ENCODE measurements around the gene TMEM132C. TPM values are rescaled to one million over a fixed set of nuclear protein-coding genes. Genes with fewer than 3 reads are reported as not detected.

TMEM132C gene
- total and polyA plus RNA-seq, 2 donors (not counting 3 experiments of a cell fraction or from before 2014, with no cell fraction given), result not detected

GRCh38 chr12:128570191-128571065 is 303.5 kb downstream of the TMEM132C start:
- no peaks in the 10 kb centered on the region for H4K20me1 ChIP-seq (replicated peaks; ENCODE audit: control insufficient read depth, extremely low read depth, insufficient read depth, low read length)
- dilution Hi-C loops (cut with MboI; ENCODE audit: extremely low pct_ligation_motif_present, low sequenced_read_pairs) (no loop called here), intact Hi-C loops (cut with micrococcal nuclease) (no loop called here)
- no peaks in the 10 kb centered on the region for H3K79me2 ChIP-seq (ENCODE audit: control insufficient read depth, insufficient read depth, low read length)
- peaks cover 3% of the 10 kb centered on the region for H3K9me3 ChIP-seq (replicated peaks; ENCODE audit: control insufficient read depth, insufficient read depth, low read length)
- no peaks in the 10 kb centered on the region for H3K4me1 ChIP-seq (ENCODE audit: control insufficient read depth, extremely low read depth, insufficient read depth, low read length)
- no peaks in the 10 kb centered on the region for H3K36me3 ChIP-seq (ENCODE audit: control insufficient read depth in 2 of 2, extremely low read depth in 1 of 2, insufficient read depth in 2 of 2, low read length in 2 of 2)
- ChIA-PET POLR2A (no interaction called here), CTCF (no interaction called here)
- BruUV-seq (replicated peaks), result no TSS peak
- H3K27ac ChIP-seq (ENCODE audit: insufficient read depth, low read depth, low read length), result no peak overlapping the region
- H3K4me3 ChIP-seq (replicated peaks in 1 of 3; ENCODE audit: insufficient read depth in 1 of 3, low read depth in 1 of 3, low read length in 3 of 3), result no peak overlapping the region
- H2AFZ ChIP-seq (ENCODE audit: low read depth, low read length), result no peak overlapping the region
- H3K9ac ChIP-seq (replicated peaks; ENCODE audit: extremely low read depth, insufficient read depth, low read length), result no peak overlapping the region
- no peak overlapping the region for H3K4me2 ChIP-seq (ENCODE audit: insufficient read depth, low read length)
- no peaks in the 10 kb centered on the region for H3K27me3 ChIP-seq (ENCODE audit: control insufficient read depth in 2 of 2, insufficient read depth in 2 of 2, low read length in 2 of 2)
- no peak for FAIRE-seq
- DNase-seq (ENCODE audit: low read depth, low spot score), result no peak
- no peaks in the 10 kb centered on the region for H3K9me1 ChIP-seq (replicated peaks; ENCODE audit: control insufficient read depth, extremely low read depth, insufficient read depth, low read length)
- TF ChIP-seq MYC (IDR thresholded peaks at IDR 0.05; ENCODE audit: low read depth, low read length) (no peak), POLR2A (IDR thresholded peaks at IDR 0.05; ENCODE audit: low read depth, low read length) (no peak), POLR2AphosphoS5 (IDR thresholded peaks at IDR 0.05; ENCODE audit: insufficient read depth, low read depth, low read length) (no peak), JUN (IDR thresholded peaks at IDR 0.05; ENCODE audit: borderline replicate concordance, insufficient read depth, insufficient read length, low read depth) (no peak), EZH2 (IDR thresholded peaks at IDR 0.05; ENCODE audit: borderline replicate concordance, low read depth, low read length, severe bottlenecking) (no peak), CTCF (IDR thresholded peaks at IDR 0.05; ENCODE audit: extremely low read depth in 1 of 2, insufficient read depth in 1 of 2, low read depth in 1 of 2, low read length in 2 of 2) (no peak), GATA2 (IDR thresholded peaks at IDR 0.05; ENCODE audit: insufficient read depth, insufficient read length, low read depth, low read length) (no peak), FOS (IDR thresholded peaks at IDR 0.05; ENCODE audit: borderline replicate concordance, insufficient read depth, low read length) (no peak)
- TF ChIP-seq, protein P1, sequence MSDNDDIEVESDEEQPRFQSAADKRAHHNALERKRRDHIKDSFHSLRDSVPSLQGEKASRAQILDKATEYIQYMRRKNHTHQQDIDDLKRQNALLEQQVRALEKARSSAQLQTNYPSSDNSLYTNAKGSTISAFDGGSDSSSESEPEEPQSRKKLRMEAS (IDR thresholded peaks at IDR 0.05; ENCODE audit: insufficient read depth, insufficient read length), result no peak

Measured in endothelial cell of umbilical vein (primary cell).